Endothelial cell of umbilical vein (primary cell): ENCODE measurements around the gene CLCN2.

ENCODE experiments used
- GATA2 ChIP-seq: IDR thresholded peaks from 2 replicates; pipeline ENCODE4 v1.7.0; 2011; ENCODE audit warnings: low read depth, mild to moderate bottlenecking, moderate library complexity, mixed read lengths, low read length; ENCODE audit not compliant: insufficient read length, insufficient read depth
- MYC ChIP-seq: IDR thresholded peaks from one replicate; pipeline ENCODE4 v1.6.1; 2011; ENCODE audit warnings: mild to moderate bottlenecking, low read depth, low read length
- POLR2A ChIP-seq: IDR thresholded peaks from 2 replicates; pipeline ENCODE4 v1.6.1; 2012; ENCODE audit warnings: low read depth, mild to moderate bottlenecking, control low read depth, low read length
- POLR2AphosphoS5 ChIP-seq: IDR thresholded peaks from 2 replicates; pipeline ENCODE4 v1.6.1; 2012; ENCODE audit warnings: low read depth, mild to moderate bottlenecking, control low read depth, low read length, moderate library complexity; ENCODE audit not compliant: insufficient read depth
- TF ChIP-seq, protein P1 (sequence below), 2 donors: IDR thresholded peaks; 1 replicate in 1 of 2; 2 replicates in 1 of 2; pipeline ENCODE4 v1.5.1; 2011; ENCODE audit warnings: low read length in 2 of 2, mild to moderate bottlenecking in 2 of 2, moderate library complexity in 2 of 2, control low read depth in 1 of 2, inconsistent platforms in 1 of 2, low read depth in 1 of 2; ENCODE audit not compliant: insufficient read depth in 1 of 2; ENCODE audit errors: extremely low read depth in 1 of 2
- TF ChIP-seq, protein P2 (sequence below): IDR thresholded peaks from 2 replicates; pipeline ENCODE4 v1.6.1; 2011; ENCODE audit not compliant: insufficient read depth, insufficient read length

DNA sequence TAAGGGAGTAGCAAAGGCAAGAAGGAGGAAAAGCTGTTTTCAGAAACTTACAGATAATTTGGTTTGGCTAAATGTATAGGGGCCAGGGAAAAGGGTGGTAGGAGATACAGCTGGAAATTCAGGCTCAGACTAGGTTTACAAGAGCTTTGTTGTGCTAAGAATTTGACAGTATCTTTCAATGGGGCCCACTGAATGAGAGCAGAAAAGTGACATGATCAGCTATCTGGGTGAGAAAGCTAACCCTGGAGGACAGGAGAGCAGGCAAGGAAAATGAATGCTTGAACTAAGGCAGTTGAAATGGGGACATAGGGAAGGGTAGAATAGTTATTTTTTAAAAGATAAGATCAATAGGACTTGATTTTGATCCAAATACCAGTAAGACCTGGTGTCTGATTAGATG lies 49.8 kb downstream of the CLCN2 start:
- TF ChIP-seq POLR2A (no peak), POLR2AphosphoS5 (no peak), MYC (no peak), GATA2 (no peak)
- TF ChIP-seq, protein P1, sequence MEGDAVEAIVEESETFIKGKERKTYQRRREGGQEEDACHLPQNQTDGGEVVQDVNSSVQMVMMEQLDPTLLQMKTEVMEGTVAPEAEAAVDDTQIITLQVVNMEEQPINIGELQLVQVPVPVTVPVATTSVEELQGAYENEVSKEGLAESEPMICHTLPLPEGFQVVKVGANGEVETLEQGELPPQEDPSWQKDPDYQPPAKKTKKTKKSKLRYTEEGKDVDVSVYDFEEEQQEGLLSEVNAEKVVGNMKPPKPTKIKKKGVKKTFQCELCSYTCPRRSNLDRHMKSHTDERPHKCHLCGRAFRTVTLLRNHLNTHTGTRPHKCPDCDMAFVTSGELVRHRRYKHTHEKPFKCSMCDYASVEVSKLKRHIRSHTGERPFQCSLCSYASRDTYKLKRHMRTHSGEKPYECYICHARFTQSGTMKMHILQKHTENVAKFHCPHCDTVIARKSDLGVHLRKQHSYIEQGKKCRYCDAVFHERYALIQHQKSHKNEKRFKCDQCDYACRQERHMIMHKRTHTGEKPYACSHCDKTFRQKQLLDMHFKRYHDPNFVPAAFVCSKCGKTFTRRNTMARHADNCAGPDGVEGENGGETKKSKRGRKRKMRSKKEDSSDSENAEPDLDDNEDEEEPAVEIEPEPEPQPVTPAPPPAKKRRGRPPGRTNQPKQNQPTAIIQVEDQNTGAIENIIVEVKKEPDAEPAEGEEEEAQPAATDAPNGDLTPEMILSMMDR (IDR thresholded peaks at IDR 0.05; ENCODE audit: extremely low read depth in 1 of 2, insufficient read depth in 1 of 2, low read depth in 1 of 2, low read length in 2 of 2), result no peak
- TF ChIP-seq, protein P2, sequence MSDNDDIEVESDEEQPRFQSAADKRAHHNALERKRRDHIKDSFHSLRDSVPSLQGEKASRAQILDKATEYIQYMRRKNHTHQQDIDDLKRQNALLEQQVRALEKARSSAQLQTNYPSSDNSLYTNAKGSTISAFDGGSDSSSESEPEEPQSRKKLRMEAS, result no peak
